Neural cell (in vitro differentiated cells): ENCODE measurements around the gene FOXC2. TPM values are rescaled to one million over a fixed set of nuclear protein-coding genes. Genes with fewer than 3 reads are reported as not detected.

ENCODE experiments used
- H2AFZ ChIP-seq: fragments of 200-600, 300-800 bp; sonication (generic), shearing (Covaris generic); 2 replicates; pipeline ENCODE4 v1.6.0; 2014; ENCODE audit warnings: low read depth, mild to moderate bottlenecking, antibody characterized with exemption, low read length, moderate library complexity
- H3F3A ChIP-seq: fragments of 200-600 bp; shearing (Covaris generic); 2 replicates; pipeline ENCODE4 v1.6.1; 2016; ENCODE audit warnings: mild to moderate bottlenecking, moderate library complexity, mixed read lengths, antibody characterized with exemption, low read length; ENCODE audit not compliant: insufficient read depth, poor library complexity, severe bottlenecking
- H3K27ac ChIP-seq: fragments of 200-600, 300-800 bp; sonication (generic), shearing (Covaris generic); 2 replicates; pipeline ENCODE4 v1.5.1; 2014; ENCODE audit warnings: mild to moderate bottlenecking, low read length, moderate library complexity
- H3K27me3 ChIP-seq: fragments of 300-800, 200-600 bp; sonication (generic), shearing (Covaris generic); 2 replicates; pipeline ENCODE4 v1.6.0; 2014; ENCODE audit warnings: mild to moderate bottlenecking, low read depth, low read length, moderate library complexity; ENCODE audit not compliant: insufficient read depth
- H3K36me3 ChIP-seq: fragments of 300-800, 200-600 bp; sonication (generic), shearing (Covaris generic); 2 replicates; pipeline ENCODE4 v1.5.1; 2014; ENCODE audit warnings: mild to moderate bottlenecking, antibody characterized with exemption, low read length, moderate library complexity; ENCODE audit not compliant: insufficient read depth
- H3K4me2 ChIP-seq: fragments of 300-800, 200-600 bp; sonication (generic), shearing (Covaris generic); 2 replicates; pipeline ENCODE4 v1.6.0; 2014; ENCODE audit warnings: mild to moderate bottlenecking, low read length
- H3K4me3 ChIP-seq: fragments of 300-800, 200-600 bp; sonication (generic), shearing (Covaris generic); 2 replicates; pipeline ENCODE4 v1.5.1; 2014; ENCODE audit warnings: mild to moderate bottlenecking, low read length, moderate library complexity
- H3K79me2 ChIP-seq: fragments of 200-600 bp; shearing (Covaris generic); replicated peaks from 2 replicates; pipeline ENCODE4 v1.6.0; 2014; ENCODE audit warnings: mild to moderate bottlenecking, low read length, moderate library complexity; ENCODE audit not compliant: insufficient read depth
- H3K9ac ChIP-seq: fragments of 300-800, 200-600 bp; sonication (generic), shearing (Covaris generic); 2 replicates; pipeline ENCODE4 v1.6.1; 2016; ENCODE audit warnings: mild to moderate bottlenecking, low read length, mixed read lengths
- H3K9me2 ChIP-seq: fragments of 200-600 bp; shearing (Covaris generic); 2 replicates; pipeline ENCODE4 v1.6.1; 2016; ENCODE audit warnings: mild to moderate bottlenecking, low read length, mixed read lengths; ENCODE audit not compliant: insufficient read depth
- H3K9me3 ChIP-seq: fragments of 200-600, 300-800 bp; sonication (generic), shearing (Covaris generic); 2 replicates; pipeline ENCODE4 v1.6.1; 2016; ENCODE audit warnings: mild to moderate bottlenecking, mixed run types, low read length, moderate library complexity, mixed read lengths
- H4K20me1 ChIP-seq: fragments of 200-600 bp; shearing (Covaris generic); 2 replicates; pipeline ENCODE4 v1.6.1; 2016; ENCODE audit warnings: mild to moderate bottlenecking, mixed run types; ENCODE audit not compliant: insufficient read depth
- CTCF ChIP-seq: fragments of 450-650 bp; IDR thresholded peaks from 2 replicates; pipeline ENCODE4 v1.5.1; 2014; ENCODE audit warnings: antibody characterized with exemption, mild to moderate bottlenecking, moderate library complexity; ENCODE audit not compliant: poor library complexity, severe bottlenecking
- EP300 ChIP-seq: fragments of 450-650 bp; conservative IDR thresholded peaks from 2 replicates; pipeline ENCODE4 v1.6.1; 2014; ENCODE audit warnings: antibody characterized with exemption, mild to moderate bottlenecking, moderate library complexity; ENCODE audit not compliant: poor library complexity, severe bottlenecking
- EZH2 ChIP-seq: fragments of 200-600, 300-800 bp; shearing (Covaris generic), sonication (generic); IDR thresholded peaks from 2 replicates; pipeline ENCODE4 v1.6.1; 2014; ENCODE audit warnings: antibody characterized with exemption, low read length, borderline replicate concordance, mild to moderate bottlenecking; ENCODE audit not compliant: insufficient read depth, poor library complexity, severe bottlenecking
- MXI1 ChIP-seq: fragments of 450-650 bp; conservative IDR thresholded peaks from 2 replicates; pipeline ENCODE4 v1.6.1; 2014; ENCODE audit warnings: antibody characterized with exemption, mild to moderate bottlenecking; ENCODE audit not compliant: poor library complexity, severe bottlenecking
- POLR2AphosphoS5 ChIP-seq: IDR thresholded peaks from 2 replicates; pipeline ENCODE4 v1.6.1; 2012
- RAD21 ChIP-seq: fragments of 450-650 bp; conservative IDR thresholded peaks from 2 replicates; pipeline ENCODE4 v1.6.1; 2014; ENCODE audit warnings: antibody characterized with exemption, mild to moderate bottlenecking, moderate library complexity
- REST ChIP-seq: IDR thresholded peaks from 2 replicates; pipeline ENCODE4 v1.6.1; 2012; ENCODE audit warnings: borderline replicate concordance
- SMC3 ChIP-seq: fragments of 450-650 bp; conservative IDR thresholded peaks from 2 replicates; pipeline ENCODE4 v1.6.1; 2014; ENCODE audit warnings: antibody characterized with exemption, mild to moderate bottlenecking, moderate library complexity; ENCODE audit not compliant: poor library complexity
- polyA plus RNA-seq: library from polyadenylated mRNA; depleted of rRNA; stranded (reverse); fragments of >200 nt; gene quantifications from 2 replicates; pipeline ENCODE4 v1.2.3, GENCODE V29; 2014

The FOXC2 gene
- polyA plus RNA-seq, 1 donor from 2014 or later = not detected

GRCh38 chr16:86576591-86577313 lies 10.1 kb downstream of the FOXC2 start:
- no peaks in the 10 kb centered on the region for H3K9me3 ChIP-seq
- H3F3A ChIP-seq = no peaks in the 10 kb centered on the region
- no peak overlapping the region for H3K4me3 ChIP-seq
- TF ChIP-seq CTCF (no peak), REST (no peak)
- no peak overlapping the region for H3K9ac ChIP-seq
- no peaks in the 10 kb centered on the region for H3K36me3 ChIP-seq
- no peak overlapping the region for H3K4me2 ChIP-seq
- H4K20me1 ChIP-seq = no peaks in the 10 kb centered on the region
- peaks cover 99% of the 10 kb centered on the region for H3K27me3 ChIP-seq
- H2AFZ ChIP-seq = no peak overlapping the region
- no peaks in the 10 kb centered on the region for H3K9me2 ChIP-seq
- no peak overlapping the region for H3K27ac ChIP-seq
- H3K79me2 ChIP-seq = no peaks in the 10 kb centered on the region

- TF ChIP-seq POLR2AphosphoS5 (no peak), EP300 (no peak), REST (no peak), SMC3 (no peak), MXI1 (no peak), RAD21 (no peak), CTCF (no peak), EZH2 (peak; percentile 25)
- Histone ChIP-seq H3K4me3 (no peak overlapping the region), H3K9ac (no peak overlapping the region), H3K9me2 (no peaks in the 10 kb centered on the region), H3K27ac (no peak overlapping the region), H4K20me1 (no peaks in the 10 kb centered on the region), H2AFZ (no peak overlapping the region), H3K27me3 (peaks cover 98% of the 10 kb centered on the region), H3K79me2 (no peaks in the 10 kb centered on the region), H3K4me2 (no peak overlapping the region), H3K9me3 (no peaks in the 10 kb centered on the region), H3K36me3 (no peaks in the 10 kb centered on the region), H3F3A (no peaks in the 10 kb centered on the region)
These were observed 10.8 kb downstream of the FOXC2 start for GRCh38 chr16:86577314-86577971.
